Lung (tissue), 12 donors: Measurements from ENCODE around the gene GOLGA7B. TPM values are rescaled to one million over a fixed set of nuclear protein-coding genes. Genes with fewer than 3 reads are reported as not detected.
A peak's percentile ranks its signal among the peaks of the same experiment; 100 is the strongest.

Source experiments
- ATAC-seq: fragments of 200-7000 bp; cut with Tn5 transposase; one replicate; pipeline ENCODE4 v1.9.1; 2020; ENCODE audit warnings: moderate number of reproducible peaks; ENCODE audit not compliant: insufficient read depth, low FRiP score
- DNase-seq, 3 donors: peaks; one replicate each; pipeline ENCODE4 v3.0.0-alpha.2; 2013 to 2017
- H3K27ac ChIP-seq, 2 donors: one replicate each; pipeline ENCODE4 v1.5.1; 2013; ENCODE audit warnings: mild to moderate bottlenecking in 2 of 2, moderate library complexity in 2 of 2, control low read depth in 1 of 2, inconsistent platforms in 1 of 2, low read depth in 1 of 2, low read length in 1 of 2
- H3K27me3 ChIP-seq, 3 donors: one replicate each; pipeline ENCODE4 v1.5.1; 2013; ENCODE audit warnings: low read length in 2 of 3; ENCODE audit not compliant: control insufficient read depth in 3 of 3, insufficient read depth in 3 of 3
- H3K36me3 ChIP-seq, 4 donors: one replicate each; pipeline ENCODE4 v1.5.1; 2013; ENCODE audit warnings: low read length in 4 of 4, mild to moderate bottlenecking in 1 of 4, moderate library complexity in 1 of 4; ENCODE audit not compliant: control insufficient read depth in 4 of 4, insufficient read depth in 4 of 4
- H3K4me1 ChIP-seq, 5 donors: one replicate each; pipeline ENCODE4 v1.5.1; 2013; ENCODE audit warnings: low read length in 5 of 5, mild to moderate bottlenecking in 2 of 5, moderate library complexity in 1 of 5; ENCODE audit not compliant: control insufficient read depth in 5 of 5, insufficient read depth in 5 of 5
- H3K4me3 ChIP-seq: one replicate; pipeline ENCODE4 v1.5.1; 2013; ENCODE audit warnings: mild to moderate bottlenecking, control low read depth, moderate library complexity
- H3K9ac ChIP-seq, 2 donors: one replicate each; pipeline ENCODE4 v1.5.1; 2013; ENCODE audit warnings: low read length in 2 of 2, control low read depth in 1 of 2; ENCODE audit not compliant: insufficient read depth in 1 of 2
- H3K9me3 ChIP-seq, 4 donors: one replicate each; pipeline ENCODE4 v1.5.1; 2013; ENCODE audit warnings: low read length in 3 of 4, mild to moderate bottlenecking in 1 of 4, moderate library complexity in 1 of 4; ENCODE audit not compliant: control insufficient read depth in 4 of 4, insufficient read depth in 3 of 4
- CTCF ChIP-seq: IDR thresholded peaks from 2 replicates; pipeline ENCODE4 v1.5.1; 2012; ENCODE audit warnings: mild to moderate bottlenecking; ENCODE audit errors: control extremely low read depth, extremely low read depth
- WGBS, 2 donors: extraction: QIAGEN DNeasy Blood & Tissue Kit; methylation state at CpG; one replicate each; pipeline ENCODE4 v1.1.7; 2013; 5-methylcytosine and 5-hydroxymethylcytosine counted together
- polyA plus RNA-seq, 2 donors: library from polyadenylated mRNA; stranded (reverse); fragments of 200-250 nt; gene quantifications; one replicate each; pipeline ENCODE4 v1.2.1, GENCODE V29; 2013
- total RNA-seq, 2 donors: library from RNA; depleted of rRNA in 1 of 2; stranded (reverse); fragments of >200 nt in 1 of 2; gene quantifications; one replicate each; pipeline ENCODE4 v1.2.1, GENCODE V29; 2014 to 2021
- donor health status: control.
- donor health status: control.
- donor health status: Bipolar disorder and iron deficiency.
- donor health status: healthy.
- donor health status: DM: yes; HTN: yes; CAD: no.

Gene GOLGA7B
- total and polyA plus RNA-seq, 4 donors = 0.23 to 1.2 (median 0.74) TPM

DNA sequence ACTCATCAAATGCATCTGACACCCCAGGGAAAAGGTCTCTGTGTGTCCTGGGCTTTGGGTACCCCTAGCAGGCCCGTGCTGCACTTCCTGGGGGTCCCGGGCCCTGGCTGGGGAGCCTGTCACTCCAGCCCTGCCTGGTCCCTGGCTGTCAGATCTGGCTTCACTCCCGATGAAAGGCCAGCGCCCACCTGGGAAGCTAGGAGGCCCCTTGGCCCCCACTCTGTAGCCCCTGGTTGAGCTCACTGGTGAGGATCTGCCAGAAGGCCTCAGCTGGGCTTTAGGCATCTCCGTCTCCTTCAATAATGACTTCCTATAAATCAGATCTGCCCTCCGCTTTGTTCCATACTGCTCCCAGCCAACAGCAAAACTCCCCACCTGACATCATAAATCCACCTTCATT, 64.0 kb downstream of the GOLGA7B start:
- Histone ChIP-seq H3K4me3 (no peak overlapping the region), H3K27ac (no peak overlapping the region), H3K4me1 (peaks cover 0 to 13% (median 5%) of the 10 kb centered on the region in 5 donors), H3K9ac (no peak overlapping the region), H3K27me3 (no peaks in the 10 kb centered on the region), H3K36me3 (no peaks in the 10 kb centered on the region), H3K9me3 (no peaks in the 10 kb centered on the region)
- DNase-seq (no peak), ATAC-seq (no peak)
- 82 to 91% methylated on average over 6 of the region's 6 CpGs for WGBS, 2 donors
- no peak for TF ChIP-seq CTCF

DNA sequence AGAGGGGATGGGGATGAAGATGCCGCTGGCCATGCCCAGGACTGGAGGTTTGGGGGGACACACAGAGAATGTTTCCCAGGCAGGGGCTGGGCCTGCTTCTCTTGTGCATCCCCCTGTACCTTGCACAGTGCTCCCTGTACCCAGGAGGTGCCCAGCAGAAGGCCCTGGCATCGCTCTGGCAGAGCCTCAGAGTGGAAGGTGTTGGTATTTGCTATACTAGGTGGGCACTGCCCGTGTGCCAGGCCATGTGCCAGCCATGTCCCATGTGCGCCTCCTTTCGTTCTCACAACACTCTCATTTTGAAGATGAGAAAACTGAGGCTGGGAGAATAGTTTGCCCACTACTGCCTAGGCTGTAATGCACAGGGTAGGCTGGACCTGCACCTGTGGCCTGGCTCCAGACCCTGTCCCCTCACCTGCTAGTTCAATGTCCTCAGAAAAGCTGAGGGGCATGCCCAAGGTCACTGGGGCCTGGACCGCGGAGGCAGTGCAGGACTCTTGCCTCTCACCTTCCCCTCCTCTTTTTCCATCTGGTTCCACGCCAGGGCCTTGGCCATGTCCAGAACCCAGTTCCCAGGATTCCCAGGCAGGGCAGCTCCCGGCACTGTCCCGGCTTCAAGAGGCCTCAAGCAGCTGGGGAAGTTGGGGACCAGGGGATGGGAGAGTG, 64.7 kb downstream of the GOLGA7B start:
- no peak for DNase-seq
- no peak for TF ChIP-seq CTCF
- WGBS, 2 donors = 52 to 61% methylated on average over 10 of the region's 10 CpGs
- peaks cover 0 to 13% (median 5%) of the 10 kb centered on the region in 5 donors for H3K4me1 ChIP-seq
- peak; percentile 32 for ATAC-seq
- H3K27me3 ChIP-seq = no peaks in the 10 kb centered on the region
- no peaks in the 10 kb centered on the region for H3K9me3 ChIP-seq
- H3K9ac ChIP-seq = no peak overlapping the region
- no peak overlapping the region for H3K27ac ChIP-seq
- H3K4me3 ChIP-seq = no peak overlapping the region
- H3K36me3 ChIP-seq = no peaks in the 10 kb centered on the region

DNA sequence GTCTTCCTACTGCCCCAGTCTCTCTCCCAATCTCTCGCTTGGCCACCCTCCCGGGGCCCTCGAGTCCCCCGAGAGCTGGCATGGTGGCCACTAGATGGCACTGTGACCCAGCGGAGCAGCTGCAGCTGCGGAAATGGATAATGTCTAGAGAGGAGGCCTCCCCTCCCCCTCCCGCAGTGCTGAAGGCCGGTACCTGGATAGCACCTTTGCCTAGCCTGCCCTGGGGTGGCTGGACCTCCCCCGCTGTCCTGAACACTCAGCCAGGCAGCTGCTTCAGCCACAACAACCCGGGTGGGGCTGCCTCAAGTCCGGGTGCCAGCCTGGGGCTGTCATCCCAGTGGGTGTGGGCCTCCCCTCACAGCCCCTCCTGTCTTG, 65.2 kb downstream of the GOLGA7B start:
- H3K27me3 ChIP-seq = no peaks in the 10 kb centered on the region
- H3K4me3 ChIP-seq = no peak overlapping the region
- peak; percentile 84 for ATAC-seq
- H3K36me3 ChIP-seq = no peaks in the 10 kb centered on the region
- no peaks in the 10 kb centered on the region for H3K9me3 ChIP-seq
- no peak overlapping the region for H3K9ac ChIP-seq
- peaks cover 0 to 13% (median 5%) of the 10 kb centered on the region in 5 donors for H3K4me1 ChIP-seq
- DNase-seq = peak; percentile 69 to 79 (median 74)
- no peak overlapping the region for H3K27ac ChIP-seq
- peak; percentile 54 for TF ChIP-seq CTCF
- 8 to 15% methylated on average over 8 to 11 of the region's 11 CpGs for WGBS, 2 donors
